WERI-Rb-1 (cell line): Measurements from ENCODE around the gene CDC42BPG.
A peak's percentile ranks its signal among the peaks of the same experiment; 100 is the strongest.
"Not testable (repeated sequence)": the region's sequence is repeated elsewhere in the genome, so short reads cannot be mapped to it uniquely, and the experiment has no call there.

Experiments
- DNase-seq: peaks from one replicate; pipeline ENCODE4 v3.0.0-alpha.2; 2020
- H3K27ac ChIP-seq: fragments of 250-450 bp; sonication (Bioruptor Pico); 2 replicates; pipeline ENCODE4 v1.5.1; 2020; ENCODE audit warnings: mild to moderate bottlenecking, moderate library complexity
- H3K27me3 ChIP-seq: fragments of 250-450 bp; sonication (Bioruptor Pico); 2 replicates; pipeline ENCODE4 v1.5.1; 2021; ENCODE audit warnings: mild to moderate bottlenecking, low read depth, moderate library complexity; ENCODE audit not compliant: insufficient read depth, severe bottlenecking
- H3K36me3 ChIP-seq: fragments of 250-450 bp; sonication (Bioruptor Pico); 2 replicates; pipeline ENCODE4 v1.5.1; 2020; ENCODE audit warnings: mild to moderate bottlenecking, moderate library complexity
- H3K4me3 ChIP-seq: 2 replicates; pipeline ENCODE4 v1.5.1; 2011; ENCODE audit warnings: low read depth, mild to moderate bottlenecking, control low read depth, low read length
- H3K9me3 ChIP-seq: fragments of 250-450 bp; sonication (Bioruptor Pico); 2 replicates; pipeline ENCODE4 v1.5.1; 2021; ENCODE audit warnings: mild to moderate bottlenecking, moderate library complexity; ENCODE audit not compliant: severe bottlenecking
- CTCF ChIP-seq: IDR thresholded peaks from 2 replicates; pipeline ENCODE4 v1.5.1; 2011; ENCODE audit warnings: low read depth, mild to moderate bottlenecking, control low read depth, inconsistent platforms, low read length

Gene CDC42BPG

GRCh38 chr11:64849598-64850356, 5.3 kb upstream of the CDC42BPG start:
- Histone ChIP-seq H3K27ac (no peak overlapping the region), H3K36me3 (peaks cover 3% of the 10 kb centered on the region; the same call in 1 of the 2 replicates), H3K9me3 (no peaks in the 10 kb centered on the region), H3K27me3 (no peaks in the 10 kb centered on the region), H3K4me3 (no peak overlapping the region)
- no peak for DNase-seq
- 0 out of 2 replicates have a peak, but pooled peaks have one; percentile 14 for TF ChIP-seq CTCF

- H3K9me3 ChIP-seq = no peaks in the 10 kb centered on the region
- 0 out of 2 replicates have a peak, but pooled peaks cover under 1% of the 10 kb centered on the region for H3K36me3 ChIP-seq
- peak; percentile 43; the same call in 1 of the 2 replicates for TF ChIP-seq CTCF
- H3K4me3 ChIP-seq = no peak overlapping the region
- no peaks in the 10 kb centered on the region for H3K27me3 ChIP-seq
- DNase-seq = peak; percentile 39
- peak overlapping the region; percentile 39; the same call in 1 of the 2 replicates for H3K27ac ChIP-seq
These were observed 4.6 kb upstream of the CDC42BPG start for GRCh38 chr11:64848826-64849597.

- TF ChIP-seq CTCF = no peak
- Histone ChIP-seq H3K4me3 (no peak overlapping the region), H3K27ac (no peak overlapping the region; the same call in 1 of the 2 replicates)
These were observed 3.9 kb upstream of the CDC42BPG start for GRCh38 chr11:64848214-64848825.

GRCh38 chr11:64846998-64847666, 2.7 kb upstream of the CDC42BPG start:
- TF ChIP-seq CTCF = peak; percentile 93
- H3K27ac ChIP-seq = no peak overlapping the region
- H3K36me3 ChIP-seq = no peaks in the 10 kb centered on the region
- peak; percentile 96 for DNase-seq
- no peak overlapping the region for H3K4me3 ChIP-seq
- H3K9me3 ChIP-seq = no peaks in the 10 kb centered on the region
- H3K27me3 ChIP-seq = no peaks in the 10 kb centered on the region

More at GRCh38 chr11:64848214-64848825, 3.9 kb upstream of the CDC42BPG start:
- H3K36me3 ChIP-seq = no peaks in the 10 kb centered on the region
- H3K9me3 ChIP-seq = no peaks in the 10 kb centered on the region
- no peak for DNase-seq
- no peaks in the 10 kb centered on the region for H3K27me3 ChIP-seq

GRCh38 chr11:64845776-64846129, 1.3 kb upstream of the CDC42BPG start:
- DNase-seq, H3K27ac ChIP-seq, H3K27me3 ChIP-seq: not testable (repeated sequence)

More at GRCh38 chr11:64845776-64846129, 1.3 kb upstream of the CDC42BPG start:
- not testable (repeated sequence) for H3K36me3 ChIP-seq, H3K4me3 ChIP-seq, H3K9me3 ChIP-seq
